NCI-H2196 (cell line): ENCODE measurements around the gene ANKEF1.

Source experiments
- DNase-seq: peaks from one replicate; lab custom pipeline; 2025; ENCODE audit not compliant: unreplicated experiment; lab: John Stamatoyannopoulos, UW

Gene ANKEF1

DNA sequence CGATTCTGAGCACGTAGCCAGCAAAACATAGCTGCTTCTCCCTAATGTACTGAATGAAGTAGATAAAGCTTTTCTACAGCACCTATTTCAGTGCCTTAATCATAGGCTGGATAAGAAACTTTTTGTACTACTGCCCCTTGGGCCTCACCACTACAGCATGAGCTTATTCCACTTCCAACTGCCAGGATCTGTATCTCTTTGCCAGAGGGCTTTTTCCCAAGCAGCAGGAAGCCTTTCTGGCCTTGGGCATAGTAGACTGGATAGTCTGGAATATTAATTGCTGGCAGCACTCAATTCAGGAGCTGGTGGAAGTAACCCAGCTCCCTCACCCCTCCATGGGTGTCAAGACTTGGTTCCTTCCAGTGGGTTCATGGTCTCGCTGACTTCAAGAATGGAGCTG, 43.6 kb downstream of the ANKEF1 start:
- DNase-seq, result no peak

DNA sequence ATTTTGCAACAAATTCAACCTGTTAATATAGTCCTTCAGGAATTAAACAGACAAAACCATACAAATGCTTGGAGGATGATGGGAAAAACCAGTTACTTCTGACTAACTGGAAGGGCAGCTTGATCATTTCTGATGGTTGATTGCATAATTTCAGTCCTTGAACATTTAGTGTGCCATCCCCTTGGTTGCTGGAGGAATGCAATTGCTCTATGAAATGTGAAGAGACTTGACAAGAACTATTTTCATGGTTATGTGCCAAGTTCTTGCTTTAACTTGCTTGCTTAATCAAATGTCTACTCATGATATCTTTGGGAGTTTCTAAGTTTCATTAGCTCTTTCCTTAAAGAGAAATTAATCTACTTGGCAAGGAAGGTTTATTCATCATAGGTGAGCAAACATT, 45.2 kb downstream of the ANKEF1 start:
- no peak for DNase-seq

DNA sequence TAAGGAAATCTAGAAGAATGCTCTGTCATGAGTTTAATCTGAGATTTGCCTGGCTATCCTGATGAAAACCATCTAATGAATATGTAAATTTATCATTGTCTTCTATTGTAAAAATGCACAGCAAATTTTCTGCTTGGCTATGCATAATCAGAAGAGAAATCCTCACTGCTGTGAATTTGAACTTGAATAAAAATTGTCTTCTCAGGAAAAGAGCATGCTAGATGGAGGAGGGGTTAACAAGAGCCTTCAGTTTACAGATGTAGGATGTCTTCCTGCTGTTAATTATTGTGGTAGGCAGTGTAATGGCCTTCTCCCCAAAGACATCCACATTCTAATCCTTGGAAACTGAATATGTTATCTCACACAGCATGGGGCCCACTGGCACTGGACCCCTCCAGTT, 45.8 kb downstream of the ANKEF1 start:
- no peak for DNase-seq

DNA sequence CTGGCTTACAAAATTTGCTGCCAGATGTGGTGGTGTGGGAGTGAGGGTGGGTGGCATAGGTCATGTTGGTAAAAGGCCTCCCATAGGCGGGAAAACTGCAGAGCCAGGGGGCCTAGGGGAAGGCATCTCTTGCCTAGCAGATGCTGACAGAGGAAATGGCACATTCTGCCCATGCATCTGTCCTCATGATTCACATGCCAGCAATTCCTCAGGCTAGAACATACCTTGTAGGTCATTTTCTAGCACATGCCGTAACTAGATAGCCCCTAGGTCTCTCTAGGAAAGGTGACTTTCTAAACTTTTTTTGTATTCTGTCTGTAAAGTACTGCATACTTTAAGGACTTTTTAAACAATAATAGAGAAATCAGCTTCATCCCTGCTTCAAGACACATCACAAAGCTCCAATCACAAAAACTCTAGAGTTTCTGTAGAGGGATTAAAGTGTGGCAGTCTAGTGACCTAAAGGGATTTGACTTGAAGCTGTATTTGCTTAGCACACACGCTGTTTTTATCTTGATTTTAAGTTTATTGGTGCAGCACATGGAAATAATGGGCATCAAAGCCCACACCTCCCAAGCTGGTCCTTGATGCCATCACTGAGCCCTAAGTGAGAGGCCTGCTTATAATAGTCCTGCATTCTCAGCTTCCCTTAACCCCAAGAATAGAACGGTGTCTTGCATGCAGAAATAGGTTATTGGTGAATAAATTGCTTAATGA, 55.2 kb downstream of the ANKEF1 start:
- DNase-seq, result no peak

DNA sequence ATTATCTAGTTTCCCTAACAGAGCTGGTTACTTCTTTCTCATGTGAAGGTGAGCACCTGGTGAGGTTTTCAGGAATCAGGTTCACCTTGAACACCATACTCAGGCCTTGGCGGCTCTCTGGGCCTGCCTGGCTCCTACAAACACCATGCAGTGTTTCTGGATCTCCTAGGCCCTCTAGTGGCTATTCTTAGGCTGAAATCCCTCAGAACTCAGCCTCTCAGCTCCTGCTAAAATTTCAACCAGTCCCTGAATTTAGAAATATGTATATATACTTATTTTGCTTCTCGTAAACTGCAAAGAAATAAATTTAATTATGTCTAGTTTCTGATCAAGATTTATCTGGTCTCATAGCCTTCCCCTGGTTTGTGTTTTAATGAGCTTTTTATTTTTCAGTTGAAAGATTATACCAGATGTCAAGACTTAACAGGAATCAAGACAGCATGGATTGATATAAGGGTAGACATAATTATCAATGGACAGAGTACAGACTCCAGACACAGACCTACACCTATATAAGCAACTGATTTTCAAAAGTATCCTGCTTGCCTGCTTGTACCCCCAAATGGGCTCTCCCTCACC, 55.9 kb downstream of the ANKEF1 start:
- peak; percentile 70 for DNase-seq

DNA sequence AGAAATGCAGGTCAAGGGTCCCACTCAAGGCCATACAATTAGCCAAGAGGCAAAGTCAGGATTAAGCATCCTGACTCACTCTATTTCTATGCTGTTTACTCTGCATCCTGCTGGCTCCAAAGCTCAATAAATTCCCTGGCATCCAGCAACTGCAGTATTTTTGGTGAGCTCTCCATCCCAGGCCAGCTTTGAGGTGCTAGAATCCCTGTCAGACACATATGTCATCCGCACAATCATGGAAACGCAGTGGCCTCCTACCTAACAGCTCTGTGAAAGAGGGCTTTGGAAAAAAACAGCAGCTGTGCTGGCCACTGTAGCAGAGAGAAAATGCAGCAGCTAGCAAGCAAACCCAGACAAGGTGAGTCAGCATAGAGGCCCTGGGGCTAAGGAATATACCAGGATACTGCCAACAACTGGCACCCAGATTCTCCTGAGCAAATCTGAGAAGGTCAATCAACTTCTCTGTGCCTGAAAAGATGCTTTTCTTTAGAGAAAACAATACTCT, 58.4 kb downstream of the ANKEF1 start:
- DNase-seq, result no peak

DNA sequence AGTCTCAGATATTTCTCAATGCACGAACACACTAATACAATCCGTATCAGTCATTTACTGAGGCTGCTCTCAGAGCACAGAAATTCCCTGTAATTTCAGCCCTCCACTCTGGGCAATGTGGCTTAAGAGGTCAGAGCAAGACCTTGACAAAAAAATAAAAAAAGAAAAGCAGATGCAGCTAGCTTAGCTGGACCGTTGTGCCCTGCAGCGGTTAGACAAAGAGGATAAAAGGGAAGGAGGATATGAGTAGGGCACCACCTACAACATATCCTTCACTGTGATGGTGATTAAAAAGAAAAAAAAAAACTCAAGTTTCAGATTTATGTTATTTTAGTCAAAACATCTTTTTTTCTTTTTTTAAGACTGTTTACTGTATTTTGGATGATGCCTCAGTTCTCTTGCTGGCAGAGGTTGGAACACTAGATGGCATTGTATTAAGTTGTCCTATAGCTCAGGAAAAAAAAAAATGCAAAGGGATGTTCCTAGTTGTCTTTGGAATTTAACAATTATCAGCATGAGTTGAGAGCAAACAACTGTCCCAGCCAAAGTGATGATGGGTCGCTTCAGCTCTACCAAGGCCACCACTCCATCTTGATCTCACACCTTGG, 59.9 kb downstream of the ANKEF1 start:
- no peak for DNase-seq

- no peak for DNase-seq
These were observed 62.0 kb downstream of the ANKEF1 start for GRCh38 chr20:10096790-10097189.

- no peak for DNase-seq
These were observed 70.3 kb downstream of the ANKEF1 start for GRCh38 chr20:10105046-10105445.
